GM19351 (cell line): ENCODE measurements around the gene ALDH1L1.

Source experiments
- ATAC-seq: cut with Tn5 transposase; IDR thresholded peaks from one replicate; pipeline ENCODE4 v1.9.1; 2021; ENCODE audit warnings: mild to moderate bottlenecking, moderate library complexity; ENCODE audit not compliant: unreplicated experiment

ALDH1L1 gene

DNA sequence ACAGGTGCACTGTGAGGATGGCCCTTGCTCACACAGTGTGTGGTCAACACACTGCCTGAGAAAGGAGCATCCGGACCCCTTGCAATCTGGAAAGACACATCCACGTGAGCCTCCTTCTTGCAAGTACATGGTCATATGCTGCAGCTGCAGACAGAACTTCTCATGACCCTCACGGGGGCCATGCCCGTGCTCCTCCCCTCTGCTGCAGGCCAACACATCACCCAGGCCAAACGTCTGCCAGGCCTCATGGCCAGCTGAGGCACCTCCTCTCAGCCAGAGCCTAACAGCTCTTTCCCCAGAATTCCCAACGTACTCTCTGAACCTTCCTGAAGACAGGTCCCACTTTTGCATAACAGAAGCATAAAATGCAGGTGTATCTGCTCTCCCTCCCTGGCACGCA is 121.7 kb downstream of the ALDH1L1 start:
- no peak for ATAC-seq

DNA sequence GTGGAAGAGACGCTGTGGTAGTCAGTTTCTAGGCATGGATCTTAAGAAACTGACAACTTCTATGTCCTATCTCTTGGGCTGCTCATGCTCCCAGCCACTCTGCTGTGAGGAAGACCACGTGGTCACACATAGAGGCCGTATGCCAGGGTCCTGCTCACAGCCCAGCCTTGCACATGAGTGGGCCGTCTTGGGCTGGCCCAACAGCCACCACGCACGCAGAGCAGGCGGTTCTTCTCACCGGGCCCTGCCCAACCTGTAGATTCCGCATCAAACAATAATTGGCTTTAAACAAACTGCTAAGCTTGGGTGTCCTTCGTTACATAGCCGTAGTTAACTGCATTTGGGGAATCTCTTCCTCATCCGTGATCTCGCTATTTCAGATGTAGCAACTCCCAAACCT is 122.5 kb downstream of the ALDH1L1 start:
- ATAC-seq = no peak

DNA sequence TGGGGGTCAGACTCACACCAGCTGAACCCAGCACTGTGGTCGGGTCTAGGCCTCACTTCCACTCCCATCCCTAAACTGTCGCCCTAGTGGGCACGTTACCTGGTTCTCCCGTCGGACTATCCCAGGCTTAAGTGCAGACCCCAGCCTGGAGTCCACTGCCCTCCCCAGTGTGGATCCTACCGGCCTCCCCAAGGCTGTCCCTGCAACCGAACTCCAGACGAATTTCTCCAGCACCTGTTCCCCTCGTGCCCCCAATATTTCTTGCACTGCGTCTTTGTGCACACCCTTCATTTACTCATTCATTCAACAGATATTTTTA is 122.9 kb downstream of the ALDH1L1 start:
- ATAC-seq = no peak

DNA sequence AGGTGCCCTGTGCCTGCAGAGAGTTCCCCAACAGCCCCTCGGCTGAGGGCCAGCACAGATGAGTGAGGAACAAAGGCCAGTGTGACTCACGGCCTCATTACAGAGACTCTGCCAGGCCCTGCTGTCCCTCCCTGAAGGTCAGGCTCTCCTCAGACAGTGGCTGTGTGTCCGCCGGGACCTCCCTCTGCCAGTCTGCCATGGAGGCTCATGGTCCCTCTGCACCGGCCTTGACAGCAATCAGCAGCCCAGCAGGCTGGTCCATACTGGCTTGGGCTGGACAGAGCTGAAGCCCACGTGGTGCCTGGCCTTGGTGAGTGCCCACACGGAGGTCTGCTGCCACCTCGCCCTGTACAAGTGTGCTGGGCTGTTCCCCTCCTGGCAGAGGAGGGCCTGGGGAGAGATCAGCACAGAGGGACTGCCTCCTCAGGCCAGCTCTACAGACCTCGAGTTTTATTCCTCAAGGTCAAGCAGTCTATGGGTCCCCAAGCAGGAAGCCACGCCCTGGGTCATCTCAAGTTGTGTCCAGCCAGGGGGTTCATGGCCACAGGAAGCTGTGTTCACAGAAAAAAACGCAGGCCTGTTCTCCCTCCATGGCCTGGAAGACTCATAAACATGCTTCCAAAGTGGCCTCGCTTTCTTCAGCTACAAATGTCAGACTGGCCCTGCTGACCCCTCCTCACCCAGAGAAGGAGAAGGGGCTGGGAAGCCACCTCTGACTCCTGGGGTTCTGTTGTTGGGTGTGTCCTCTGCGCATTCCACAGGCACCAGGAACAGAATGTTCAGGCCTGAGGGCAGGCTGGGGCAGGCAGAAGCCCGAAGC is 123.5 kb downstream of the ALDH1L1 start:
- ATAC-seq = no peak

DNA sequence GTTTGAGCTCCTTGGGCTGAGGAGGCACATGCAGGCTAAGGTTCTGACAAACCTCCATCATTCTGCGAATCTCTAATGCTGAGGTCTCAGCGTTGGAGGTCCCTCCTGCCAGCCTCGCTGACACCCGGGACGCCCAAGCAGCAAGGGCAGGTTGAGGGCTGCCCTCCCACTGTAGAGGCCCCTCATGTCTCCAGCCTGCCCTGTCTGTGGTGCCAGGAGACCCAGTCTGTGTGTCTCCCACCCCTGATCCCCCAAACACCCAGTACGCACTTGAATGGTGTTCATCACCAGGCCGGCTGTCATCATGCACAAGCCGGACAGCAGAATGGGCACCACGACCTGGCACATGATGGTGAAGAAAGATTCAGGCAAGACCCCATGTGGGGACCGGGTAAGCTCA is 124.3 kb downstream of the ALDH1L1 start:
- no peak for ATAC-seq

DNA sequence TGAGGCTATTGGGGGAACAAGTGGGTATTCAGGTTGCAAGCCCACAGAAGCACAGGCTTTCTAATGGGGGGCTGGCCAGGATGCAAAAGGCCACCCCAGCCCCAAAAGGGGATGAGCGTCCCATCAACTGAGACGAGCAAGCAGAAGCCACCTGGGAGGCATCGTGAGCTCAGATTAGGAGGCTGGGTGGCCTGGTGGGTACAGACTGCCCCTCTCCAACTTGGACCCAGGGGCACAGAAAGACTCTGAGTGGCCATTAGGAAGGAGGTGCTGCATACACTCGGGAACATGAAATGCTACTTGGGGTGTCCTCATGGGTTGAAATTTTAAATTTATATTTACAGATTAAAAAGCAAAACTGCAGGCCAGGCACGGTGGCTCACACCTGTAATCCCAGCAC is 125.5 kb downstream of the ALDH1L1 start:
- ATAC-seq = no peak

DNA sequence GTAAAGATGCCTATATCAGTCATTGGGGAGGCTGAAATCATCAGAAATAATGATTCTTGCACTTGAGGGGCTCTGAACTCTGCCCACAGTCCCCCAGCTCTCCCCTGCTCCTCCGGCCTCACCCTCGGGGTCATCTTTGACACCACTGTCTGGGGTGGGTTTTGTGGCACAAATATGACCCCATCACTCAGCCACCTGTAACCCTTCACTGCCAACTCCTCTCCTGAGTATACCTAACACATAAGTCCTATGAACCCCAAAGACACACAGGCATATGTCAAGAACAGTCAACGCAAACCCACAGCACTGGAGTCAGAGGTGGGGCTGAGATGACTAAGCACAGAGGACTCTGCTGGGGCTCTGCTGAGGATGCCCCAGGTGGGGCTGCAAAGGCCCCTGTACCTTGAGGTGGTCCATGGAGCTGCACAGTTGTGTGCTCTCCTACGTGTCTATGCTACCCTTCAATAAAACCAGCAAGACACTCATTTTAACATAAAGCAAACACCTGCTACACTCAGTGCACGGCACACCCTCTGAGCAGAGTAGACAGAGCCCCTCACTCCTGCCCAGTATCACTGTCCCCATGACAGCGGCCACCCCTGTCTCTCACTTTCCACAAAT is 126.3 kb downstream of the ALDH1L1 start:
- no peak for ATAC-seq
